ENCODE measurements around the gene SCARF2. TPM values are rescaled to one million over a fixed set of nuclear protein-coding genes. Genes with fewer than 3 reads are reported as not detected.
"Not testable (repeated sequence)": the region's sequence is repeated elsewhere in the genome, so short reads cannot be mapped to it uniquely, and the experiment has no call there.

Gene SCARF2
- total RNA-seq, result 1.6 TPM

DNA sequence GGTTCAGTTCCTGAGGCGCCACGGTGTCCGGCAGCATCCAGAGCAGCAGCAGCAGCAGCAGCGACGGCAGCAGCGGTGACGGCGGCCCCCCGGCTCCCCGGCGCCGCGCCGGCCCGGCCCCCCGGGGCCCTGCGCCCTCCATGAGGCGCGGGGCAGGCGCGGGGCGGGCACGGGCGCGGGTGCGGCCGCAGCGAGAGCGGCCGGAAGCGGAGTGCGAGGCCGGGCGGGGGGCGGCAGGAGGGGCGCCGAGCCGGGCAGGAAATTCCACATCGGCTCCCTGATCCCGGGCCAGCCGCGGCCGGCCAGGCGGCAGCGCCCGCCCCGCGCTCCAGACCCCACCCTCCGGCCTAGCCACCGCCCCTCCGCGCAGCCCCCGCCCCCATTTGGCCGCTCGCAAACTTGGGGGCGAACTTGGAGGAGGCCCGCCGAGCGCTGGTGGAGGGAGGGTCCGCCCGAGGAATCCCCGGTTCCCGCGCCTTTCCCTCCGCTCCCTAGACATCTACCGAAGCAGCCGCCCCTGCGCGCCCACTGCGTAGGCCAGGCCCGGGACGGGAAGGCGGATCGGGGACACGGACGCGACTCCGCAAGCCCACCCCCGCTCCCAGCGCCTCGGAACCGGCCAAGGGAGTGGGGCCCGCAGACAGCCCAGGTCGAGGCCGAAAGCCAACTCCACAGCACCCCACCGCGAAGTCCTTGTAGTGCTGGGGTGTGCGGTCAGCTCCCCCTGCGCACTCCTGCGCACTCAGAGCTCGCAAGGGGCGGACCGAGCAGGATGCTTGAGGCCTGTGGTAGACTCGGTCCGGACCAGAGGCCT lies at the start of gene SCARF2:
TSS of gene SCARF2 (minus strand) at position 213 of the 814 bp plus-strand sequence. CDS start at position 142, 71 bp downstream.
- no peak for FAIRE-seq
- DNase-seq (ENCODE audit: low spot score in 2 of 2), result peak; percentile 75 to 80

- FAIRE-seq, result no peak
- DNase-seq (ENCODE audit: low spot score in 2 of 2), result no peak
These were observed 48.6 kb upstream of the SCARF2 start for GRCh38 chr22:20486229-20486628.

GRCh38 chr22:20484948-20485683 lies 47.5 kb upstream of the SCARF2 start:
- DNase-seq (ENCODE audit: low spot score in 2 of 2) (no peak), FAIRE-seq (no peak)

DNA sequence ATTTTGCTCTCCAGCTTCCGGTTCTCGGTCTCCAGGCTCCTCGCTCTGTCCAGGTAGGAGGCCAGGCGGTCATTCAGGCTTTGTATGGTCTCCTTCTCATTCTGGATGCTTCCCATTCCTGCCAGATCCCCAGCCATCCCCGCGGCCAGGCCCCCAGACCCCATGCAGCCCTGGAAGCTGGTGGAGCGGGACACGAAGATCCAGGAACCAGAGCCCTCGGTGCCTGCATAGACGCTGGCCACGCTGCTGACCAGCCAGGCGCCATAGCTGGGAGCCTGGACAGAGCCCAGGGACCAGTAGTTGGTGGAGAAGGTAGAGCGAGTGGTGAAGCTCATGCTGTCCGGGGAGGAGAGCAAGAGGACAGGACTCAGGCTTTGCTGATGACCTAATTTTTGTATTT lies 46.1 kb upstream of the SCARF2 start:
- no peak for DNase-seq (ENCODE audit: low spot score in 2 of 2)
- FAIRE-seq, result no peak

- DNase-seq (ENCODE audit: low spot score in 2 of 2); FAIRE-seq: not testable (repeated sequence)
These were observed 45.5 kb upstream of the SCARF2 start for GRCh38 chr22:20483143-20483506.

DNA sequence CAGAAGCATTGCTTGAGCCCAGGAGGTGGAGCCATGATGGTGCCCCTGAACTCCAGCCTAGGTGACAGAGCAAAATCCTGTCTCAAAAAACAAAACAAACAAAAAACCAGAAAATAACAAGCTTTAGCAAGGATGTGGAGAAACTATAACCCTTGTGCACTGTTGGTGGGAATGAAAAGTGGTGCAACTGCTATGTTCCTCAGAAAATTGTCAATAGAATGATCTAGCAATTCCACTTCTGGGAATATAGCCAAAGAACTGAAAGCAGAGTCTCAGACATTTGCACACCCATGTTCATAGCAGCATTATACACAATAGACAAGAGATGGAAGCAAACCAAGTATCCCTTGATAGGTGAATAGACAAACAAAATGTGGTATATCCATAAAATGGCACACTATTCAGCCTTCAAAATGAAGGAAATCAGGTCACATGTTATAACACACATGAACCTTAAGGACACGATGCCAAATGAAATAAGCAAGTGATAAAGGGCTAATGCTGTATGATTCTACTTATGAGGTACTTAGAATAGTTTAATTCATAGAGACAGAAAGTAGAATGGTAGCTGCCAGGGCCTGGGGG lies 42.1 kb upstream of the SCARF2 start:
- DNase-seq (ENCODE audit: low spot score in 2 of 2) (no peak), FAIRE-seq (no peak)

GRCh38 chr22:20478059-20478458 lies 40.4 kb upstream of the SCARF2 start:
- FAIRE-seq, result not testable (repeated sequence)

GRCh38 chr22:20475569-20475968 lies 37.9 kb upstream of the SCARF2 start:
- not testable (repeated sequence) for DNase-seq (ENCODE audit: low spot score in 2 of 2); FAIRE-seq

More at GRCh38 chr22:20478059-20478458, 40.4 kb upstream of the SCARF2 start:
- not testable (repeated sequence) for DNase-seq (ENCODE audit: low spot score in 2 of 2)

GRCh38 chr22:20475115-20475436 lies 37.5 kb upstream of the SCARF2 start:
- no peak for DNase-seq (ENCODE audit: low spot score in 2 of 2)
- no peak for FAIRE-seq

DNA sequence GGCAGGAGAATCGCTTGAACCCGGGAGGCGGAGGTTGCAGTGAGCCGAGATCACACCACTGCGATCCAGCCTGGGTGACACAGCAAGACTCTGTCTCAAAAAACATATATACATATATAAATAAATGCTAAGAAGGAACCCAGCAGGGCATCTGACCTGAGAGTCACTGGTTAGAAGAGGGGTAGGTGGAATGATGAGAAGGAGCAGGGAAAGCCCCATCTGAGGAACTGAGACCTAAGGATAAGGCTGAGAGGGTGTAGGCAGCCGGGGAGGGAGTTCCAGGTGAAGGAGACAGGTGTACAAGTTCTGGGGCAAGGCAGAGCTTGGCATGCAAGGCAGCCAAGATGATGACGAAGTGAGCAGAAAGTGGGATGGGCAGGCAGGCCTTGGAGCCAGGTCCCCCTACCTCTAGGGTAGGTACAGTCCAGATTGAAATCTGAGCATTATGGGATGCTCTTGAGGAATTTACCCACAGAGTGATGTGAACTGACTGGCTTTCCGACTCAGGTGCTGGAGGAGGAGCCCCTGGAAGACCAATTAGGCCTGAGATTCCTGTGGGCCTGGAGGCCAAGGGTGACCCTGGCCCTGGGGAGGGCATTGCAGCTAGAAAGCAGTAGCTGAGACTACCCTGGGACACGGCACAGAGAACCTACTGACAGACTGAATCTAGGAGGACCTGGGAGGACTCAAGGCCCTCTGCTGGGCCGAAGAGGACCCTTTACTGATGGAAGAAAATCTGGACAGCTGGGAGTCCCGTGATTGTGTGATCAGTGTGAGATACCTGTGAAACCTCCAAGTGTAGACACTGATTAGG lies 35.2 kb upstream of the SCARF2 start:
- DNase-seq (ENCODE audit: low spot score in 2 of 2) (no peak), FAIRE-seq (no peak)

DNA sequence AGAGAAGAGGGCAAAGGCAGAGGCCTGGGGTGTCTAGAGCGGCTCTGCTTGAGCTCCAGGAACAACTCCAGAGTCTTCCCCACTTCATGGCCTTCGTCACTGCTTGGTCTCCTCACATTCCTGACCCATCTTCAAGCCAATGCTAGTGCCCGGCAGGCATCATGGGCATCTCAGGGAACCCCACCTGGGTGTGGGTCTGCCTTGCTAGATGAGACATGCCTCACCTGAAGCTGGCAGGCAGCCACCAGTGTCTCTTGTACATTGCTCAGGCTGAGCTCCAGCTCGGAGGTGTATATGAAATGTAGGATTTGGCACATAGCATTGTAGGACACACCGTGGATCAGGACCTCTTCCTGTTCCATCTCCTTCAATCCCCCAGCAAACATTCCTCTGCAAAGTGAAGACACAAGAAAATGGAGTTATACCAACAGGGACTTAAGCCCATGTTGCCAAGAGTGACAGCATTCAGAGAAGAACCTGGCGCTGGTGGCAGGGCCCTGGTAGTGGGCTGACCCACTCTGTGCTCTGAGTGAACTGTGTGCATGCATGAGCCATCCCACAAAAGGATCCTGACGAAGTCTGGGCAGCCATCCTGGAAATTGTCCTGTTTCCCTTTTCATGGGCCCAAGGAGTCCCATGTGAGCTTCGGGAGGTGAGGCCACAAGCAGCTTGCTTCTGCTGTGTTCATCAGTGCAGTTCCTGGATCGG lies 33.7 kb upstream of the SCARF2 start:
- FAIRE-seq (no peak), DNase-seq (ENCODE audit: low spot score in 2 of 2) (no peak)

DNA sequence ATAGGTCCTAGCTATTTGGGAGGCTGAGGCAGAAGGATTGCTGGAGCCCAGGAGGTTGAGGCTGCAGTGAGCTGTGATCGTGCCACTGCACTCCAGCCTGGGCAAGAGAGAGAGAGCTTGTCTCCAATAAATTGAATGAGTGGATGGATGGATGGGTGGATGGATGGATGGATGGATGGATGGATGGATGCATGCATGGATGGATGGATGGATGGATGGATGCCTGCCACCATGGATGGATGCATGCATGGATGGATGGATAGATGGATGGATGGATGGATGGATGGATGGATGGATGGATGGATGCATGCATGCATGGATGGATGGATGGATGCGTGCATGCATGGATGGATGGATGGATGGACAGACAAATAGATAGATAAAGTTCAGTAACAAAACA lies 32.9 kb upstream of the SCARF2 start:
- DNase-seq (ENCODE audit: low spot score in 2 of 2); FAIRE-seq: not testable (repeated sequence)

DNA sequence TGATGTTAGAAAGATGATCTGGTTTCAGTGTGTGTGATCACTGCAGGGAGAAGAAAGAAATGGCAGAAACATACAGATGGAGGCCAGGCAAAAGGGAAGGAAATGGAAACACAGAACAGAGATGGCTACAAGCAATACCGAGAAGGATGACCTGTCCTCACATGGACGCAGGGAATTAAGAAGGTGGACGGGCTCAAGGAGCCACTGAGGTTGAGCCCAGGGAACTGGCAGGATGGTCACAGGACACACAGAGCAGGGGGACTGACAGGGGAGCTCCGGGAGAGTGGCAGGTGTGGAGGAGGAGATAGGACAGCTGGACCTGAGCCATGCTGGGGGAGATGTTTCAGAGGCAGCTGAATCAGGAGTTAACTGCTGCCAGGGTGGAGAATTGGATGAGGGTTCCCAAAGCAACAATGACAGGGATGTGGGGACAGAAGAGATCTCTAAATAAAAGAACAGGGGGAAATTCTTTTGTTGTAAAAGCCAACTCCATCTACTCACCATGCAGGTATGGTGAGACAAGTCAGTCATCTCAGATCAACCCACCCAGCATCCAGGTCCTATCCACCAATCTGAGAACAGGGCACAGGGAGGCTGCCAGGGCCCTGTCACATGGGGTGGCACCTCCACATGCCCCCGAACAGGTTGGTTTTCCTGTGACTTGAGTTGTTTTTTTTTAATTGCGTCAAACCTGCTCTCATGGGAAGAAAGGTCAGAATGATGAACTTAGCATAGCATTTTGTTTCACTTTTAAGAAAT lies 31.7 kb upstream of the SCARF2 start:
- FAIRE-seq, result no peak
- no peak for DNase-seq (ENCODE audit: low spot score in 2 of 2)

DNA sequence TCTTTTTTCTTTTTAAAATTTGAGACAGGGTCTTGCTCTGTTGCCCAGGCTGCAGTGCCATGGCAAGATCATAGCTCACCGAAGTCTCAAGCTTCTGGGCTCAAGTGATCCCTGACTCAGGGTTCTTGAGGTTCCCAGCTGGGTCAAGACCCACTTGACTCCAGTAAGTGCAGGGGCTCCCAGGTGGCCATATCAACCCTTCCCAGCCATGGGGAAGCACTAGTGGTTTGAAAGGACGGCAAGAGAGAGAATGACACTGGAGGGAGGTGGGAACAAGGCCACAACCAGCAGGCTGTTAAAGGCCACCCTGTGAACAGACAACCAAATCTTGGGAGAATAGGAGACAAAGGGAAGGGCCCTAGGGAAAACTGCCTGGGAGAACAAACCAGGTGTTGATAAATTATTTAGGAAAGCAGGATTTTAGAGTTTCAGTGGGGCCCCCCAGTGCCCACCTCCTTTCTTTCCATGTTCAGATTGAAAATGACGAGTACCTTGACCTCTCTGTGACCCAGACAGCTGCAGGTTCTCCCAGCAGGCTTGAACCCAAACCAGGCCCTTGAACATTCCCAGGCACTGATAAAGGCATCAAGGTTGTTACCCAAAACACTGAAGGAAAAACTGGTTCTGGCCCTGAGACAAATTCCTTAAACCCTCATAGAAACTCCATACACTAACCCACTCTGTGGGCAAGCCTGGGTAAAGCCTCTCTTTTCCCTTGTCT lies 29.2 kb upstream of the SCARF2 start:
- no peak for DNase-seq (ENCODE audit: low spot score in 2 of 2)
- no peak for FAIRE-seq

DNA sequence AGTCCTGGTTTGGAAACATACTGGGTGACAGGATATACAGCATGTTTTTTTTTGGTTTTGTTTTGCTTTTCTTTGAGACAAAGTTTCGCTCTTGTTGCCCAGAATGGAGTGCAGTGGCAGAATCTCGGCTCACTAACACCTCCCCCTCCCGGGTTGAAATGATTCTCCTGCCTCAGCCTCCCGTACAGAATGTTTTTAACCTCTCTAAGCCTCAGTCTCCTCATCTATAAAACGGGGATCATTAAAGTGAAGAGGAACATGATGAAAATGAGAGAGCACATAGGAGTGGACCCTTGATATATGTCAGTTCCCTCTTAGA lies 28.1 kb upstream of the SCARF2 start:
- DNase-seq (ENCODE audit: low spot score in 2 of 2), result no peak
- no peak for FAIRE-seq

DNA sequence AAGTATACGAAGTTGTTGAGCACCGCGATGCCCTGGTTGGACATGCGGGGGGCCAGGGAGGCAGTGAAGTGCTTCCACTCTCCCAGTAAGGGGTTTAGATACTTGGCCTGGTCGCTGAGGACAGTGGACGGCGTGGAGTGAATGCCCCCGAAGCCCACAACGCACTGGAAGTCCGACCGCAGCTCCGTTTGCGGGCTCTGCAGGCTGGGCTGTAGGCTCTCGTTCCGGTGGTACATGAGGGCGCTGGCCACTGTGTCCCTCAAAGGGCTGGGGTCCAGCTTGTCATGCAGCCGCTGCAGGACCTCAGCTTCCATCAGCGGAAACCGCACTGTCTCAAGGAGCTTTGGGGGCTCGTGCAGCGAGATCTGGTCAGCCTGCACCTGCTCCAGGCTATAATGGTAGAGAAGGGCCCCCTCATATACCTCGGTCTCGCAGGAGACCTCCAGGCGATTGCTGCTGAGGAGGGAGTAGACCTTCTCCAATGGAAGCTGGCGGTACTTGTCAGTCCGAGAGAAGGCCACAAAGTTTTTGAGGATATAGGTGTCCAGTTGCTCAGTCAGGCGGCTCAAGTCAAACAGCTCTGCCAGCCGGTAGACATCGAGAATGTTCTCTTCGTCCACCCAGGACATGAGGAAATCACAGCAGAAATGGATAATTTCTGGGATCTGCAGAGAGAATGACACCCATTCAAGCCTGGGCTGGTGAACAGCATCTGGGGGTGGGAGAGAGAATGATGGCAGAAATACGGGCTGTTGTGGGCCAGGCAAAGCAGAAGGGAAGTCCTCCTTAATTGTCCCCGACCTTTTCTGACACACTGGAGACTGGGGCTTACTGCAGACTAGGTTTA lies 27.5 kb upstream of the SCARF2 start:
- DNase-seq (ENCODE audit: low spot score in 2 of 2), result no peak
- FAIRE-seq, result no peak

DNA sequence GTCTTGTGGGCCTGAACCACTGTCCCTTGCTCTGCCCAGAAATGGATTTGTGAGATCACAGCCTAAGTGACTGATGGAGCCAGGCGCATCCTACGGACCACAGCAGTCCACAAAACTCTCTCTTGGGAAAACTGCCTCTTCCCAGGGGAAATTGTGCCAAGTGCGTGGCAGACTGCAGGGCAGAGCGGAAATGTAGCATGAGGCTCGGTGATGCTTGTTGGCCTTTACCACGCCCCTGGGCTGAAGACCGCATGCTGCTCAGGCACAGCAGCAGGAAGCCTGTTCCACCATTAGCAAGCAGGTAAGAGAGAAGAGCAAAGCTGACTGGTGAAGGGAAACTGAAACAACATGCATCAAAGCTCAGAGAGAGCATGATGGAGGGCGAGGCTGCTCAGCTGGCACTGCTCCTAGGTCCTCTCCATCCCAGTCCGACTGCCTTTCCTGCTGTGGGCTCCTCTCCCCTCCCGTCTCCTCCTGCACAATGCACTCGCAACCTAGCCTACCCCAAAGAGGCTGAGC lies 26.5 kb upstream of the SCARF2 start:
- DNase-seq (ENCODE audit: low spot score in 2 of 2) (no peak), FAIRE-seq (no peak)
